ENCODE measurements around the gene COX19. TPM values are rescaled to one million over a fixed set of nuclear protein-coding genes. Genes with fewer than 3 reads are reported as not detected.
A peak's percentile ranks its signal among the peaks of the same experiment; 100 is the strongest.

The COX19 gene
- total and polyA plus RNA-seq, 2 experiments from 2014 or later: 11.7 to 12.6 TPM

GRCh38 chr7:945556-946255 lies 29.6 kb downstream of the COX19 start:
- peak; percentile 92 for ATAC-seq
- no peaks in the 10 kb centered on the region; the same call in 2 of the 3 replicates for H3K36me3 Mint-ChIP-seq (ENCODE audit: low read depth)

GRCh38 chr7:945147-945555 lies 30.2 kb downstream of the COX19 start:
- Histone ChIP-seq H3K4me2 (no peak overlapping the region), H3K27ac (ENCODE audit: low read depth) (0 out of 2 replicates have a peak overlapping the region, but pooled peaks have one; percentile 14), H3K27me3 (ENCODE audit: insufficient read depth) (peaks cover 8% of the 10 kb centered on the region; the same call in 1 of the 2 replicates), H3K36me3 (ENCODE audit: insufficient read depth) (no peaks in the 10 kb centered on the region), H3F3A (replicated peaks; ENCODE audit: low read depth) (no peaks in the 10 kb centered on the region), H4K20me1 (replicated peaks; ENCODE audit: insufficient read depth) (no peaks in the 10 kb centered on the region), H3K4me1 (ENCODE audit: insufficient read depth) (no peaks in the 10 kb centered on the region; the same call in 1 of the 2 replicates), H3K79me2 (replicated peaks; ENCODE audit: insufficient read depth) (no peaks in the 10 kb centered on the region), H2AFZ (peak overlapping the region; percentile 84), H3K9me2 (ENCODE audit: insufficient read depth) (no peaks in the 10 kb centered on the region), H3K4me3 (no peak overlapping the region)
- Mint-ChIP-seq H3K4me1 (peaks cover 13% of the 10 kb centered on the region), H3K9me3 (peaks cover 3% of the 10 kb centered on the region), H3K27ac (no peak overlapping the region; the same call in none of the 2 replicates), H3K36me3 (ENCODE audit: low read depth) (no peaks in the 10 kb centered on the region; the same call in 2 of the 3 replicates), H3K27me3 (ENCODE audit: insufficient read depth, low read depth, poor library complexity) (peaks cover 7% of the 10 kb centered on the region), H3K4me3 (no peak overlapping the region)
- DNase-seq (ENCODE audit: low spot score): no peak
- TF ChIP-seq POLR2AphosphoS5 (IDR thresholded peaks at IDR 0.05; ENCODE audit: low read depth) (no peak), ZNF331 (CRISPR knock-in tag; IDR thresholded peaks at IDR 0.05; ENCODE audit: low read depth) (no peak), REST (IDR thresholded peaks at IDR 0.05; ENCODE audit: unreplicated experiment) (no peak), STAT1 (IDR thresholded peaks at IDR 0.05; ENCODE audit: unreplicated experiment) (no peak), EZH2 (IDR thresholded peaks at IDR 0.05; ENCODE audit: low read depth, unreplicated experiment) (no peak), ZNF114 (CRISPR knock-in tag; IDR thresholded peaks at IDR 0.05) (no peak), NANOG (IDR thresholded peaks at IDR 0.05; ENCODE audit: borderline replicate concordance) (no peak), CREB1 (CRISPR knock-in tag; IDR thresholded peaks at IDR 0.05; ENCODE audit: low read depth) (no peak), EZH2phosphoT487 (IDR thresholded peaks at IDR 0.05; ENCODE audit: unreplicated experiment) (no peak)
- ATAC-seq: peak; percentile 7

More at GRCh38 chr7:945556-946255, 29.6 kb downstream of the COX19 start:
- no peak overlapping the region; the same call in 1 of the 2 replicates for H3K27ac Mint-ChIP-seq
- peak; percentile 79 for DNase-seq (ENCODE audit: low spot score)
- no peaks in the 10 kb centered on the region; the same call in 1 of the 2 replicates for H3K4me1 ChIP-seq (ENCODE audit: insufficient read depth)
- H3K9me2 ChIP-seq (ENCODE audit: insufficient read depth): no peaks in the 10 kb centered on the region
- H3F3A ChIP-seq (replicated peaks; ENCODE audit: low read depth): no peaks in the 10 kb centered on the region
- H3K27ac ChIP-seq (ENCODE audit: low read depth): 0 out of 2 replicates have a peak overlapping the region, but pooled peaks have one; percentile 14
- H2AFZ ChIP-seq: peak overlapping the region; percentile 84
- TF ChIP-seq CTCF (conservative IDR thresholded peaks at IDR 0.05; ENCODE audit: low read depth in 2 of 2): no peak
- TF ChIP-seq ETS1 (IDR thresholded peaks at IDR 0.05): no peak
- TF ChIP-seq STAT1 (IDR thresholded peaks at IDR 0.05; ENCODE audit: unreplicated experiment): no peak
- no peak for TF ChIP-seq NANOG (IDR thresholded peaks at IDR 0.05; ENCODE audit: borderline replicate concordance)
- peaks cover 6% of the 10 kb centered on the region for H3K27me3 Mint-ChIP-seq (ENCODE audit: insufficient read depth, low read depth, poor library complexity)
- no peak overlapping the region for H3K4me3 Mint-ChIP-seq
- no peaks in the 10 kb centered on the region for H3K36me3 ChIP-seq (ENCODE audit: insufficient read depth)
- H3K4me1 Mint-ChIP-seq: peaks cover 13% of the 10 kb centered on the region
- peaks cover 8% of the 10 kb centered on the region; the same call in 1 of the 2 replicates for H3K27me3 ChIP-seq (ENCODE audit: insufficient read depth)
- peaks cover 2% of the 10 kb centered on the region; the same call in 2 of the 3 replicates for H3K9me3 Mint-ChIP-seq
- H3K4me2 ChIP-seq: no peak overlapping the region
- H3K4me3 ChIP-seq: no peak overlapping the region
- no peaks in the 10 kb centered on the region for H3K79me2 ChIP-seq (replicated peaks; ENCODE audit: insufficient read depth)
- no peaks in the 10 kb centered on the region for H4K20me1 ChIP-seq (replicated peaks; ENCODE audit: insufficient read depth)
